ACC112 (cell line): Measurements from ENCODE around the gene CADM1.

Experiments
- H2AFZ ChIP-seq: fragments of 200-600 bp; sonication (generic); one replicate; pipeline ENCODE4 v1.6.0; 2017; ENCODE audit warnings: antibody characterized with exemption, low read length; ENCODE audit not compliant: unreplicated experiment
- H3K27ac ChIP-seq: fragments of 200-600 bp; sonication (generic); 2 replicates; pipeline ENCODE4 v1.5.1; 2014; ENCODE audit warnings: low read depth, mild to moderate bottlenecking, antibody characterized with exemption, low read length, moderate library complexity
- H3K27me3 ChIP-seq: fragments of 200-600 bp; sonication (generic); 2 replicates; pipeline ENCODE4 v1.6.1; 2014; ENCODE audit warnings: mild to moderate bottlenecking, antibody characterized with exemption, low read length, moderate library complexity, mixed read lengths; ENCODE audit not compliant: insufficient read depth
- H3K36me3 ChIP-seq: fragments of 200-600 bp; sonication (generic); 2 replicates; pipeline ENCODE4 v1.6.1; 2016; ENCODE audit warnings: mild to moderate bottlenecking, antibody characterized with exemption, low read length, moderate library complexity, mixed read lengths; ENCODE audit not compliant: insufficient read depth
- H3K4me1 ChIP-seq: fragments of 200-600 bp; sonication (generic); one replicate; pipeline ENCODE4 v1.6.1; 2016; ENCODE audit warnings: low read length, mixed read lengths; ENCODE audit not compliant: insufficient read depth, unreplicated experiment, control insufficient read depth
- H3K4me3 ChIP-seq: fragments of 200-600 bp; sonication (generic); 2 replicates; pipeline ENCODE4 v1.5.1; 2014; ENCODE audit warnings: mild to moderate bottlenecking, low read depth, low read length
- H3K79me2 ChIP-seq: fragments of 200-600 bp; sonication (generic); one replicate; pipeline ENCODE4 v1.6.0; 2016; ENCODE audit warnings: low read length; ENCODE audit not compliant: control insufficient read depth, unreplicated experiment, insufficient read depth

Gene CADM1

DNA sequence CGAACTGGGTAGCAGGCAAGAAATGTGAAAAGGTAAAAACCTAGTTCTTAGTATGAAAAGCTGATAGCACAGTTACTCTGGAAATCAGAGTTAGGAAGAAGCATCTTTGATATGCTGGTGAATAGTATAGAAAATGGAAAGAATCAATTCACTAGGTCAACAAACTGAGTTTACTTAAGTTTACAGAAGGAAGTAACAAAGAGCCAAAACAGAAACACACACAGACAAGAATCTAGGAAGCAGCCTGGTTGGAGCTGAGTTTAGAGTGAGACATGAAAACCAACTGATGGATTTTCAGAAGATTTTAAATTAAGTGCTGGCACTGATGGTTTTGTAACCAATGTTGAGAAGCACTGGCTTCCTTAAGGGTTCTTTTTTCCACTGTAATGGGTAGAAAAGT lies 296.3 kb downstream of the CADM1 start:
- H3K27ac ChIP-seq, result no peak overlapping the region

DNA sequence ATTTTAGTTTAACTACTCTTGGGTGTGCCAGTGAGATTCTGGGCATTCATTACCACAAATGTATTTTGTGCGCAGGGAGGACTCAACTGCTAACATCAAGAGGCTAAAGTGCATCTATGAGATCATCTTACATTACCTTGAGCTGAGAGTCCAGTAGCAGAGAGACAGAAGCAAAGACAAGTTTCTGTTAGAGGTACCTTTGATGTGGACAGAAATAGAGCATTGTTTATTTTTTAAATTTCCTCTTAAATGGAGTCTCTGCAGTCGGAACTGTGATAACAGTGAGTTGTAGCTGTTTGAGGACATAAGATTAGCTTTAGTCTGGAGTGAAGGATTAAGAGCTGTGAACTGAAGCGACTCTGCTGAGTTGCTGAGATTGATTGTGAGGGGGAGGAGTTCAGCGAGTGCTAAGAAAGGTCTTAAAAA lies 297.0 kb downstream of the CADM1 start:
- no peaks in the 10 kb centered on the region for H3K36me3 ChIP-seq
- H3K27me3 ChIP-seq, result no peaks in the 10 kb centered on the region
- H3K4me1 ChIP-seq, result no peaks in the 10 kb centered on the region
- H3K4me3 ChIP-seq, result no peak overlapping the region
- H3K79me2 ChIP-seq, result no peaks in the 10 kb centered on the region
- H2AFZ ChIP-seq, result no peak overlapping the region
- H3K27ac ChIP-seq, result no peak overlapping the region

More for the DNA sequence above, 296.3 kb downstream of the CADM1 start:
- Histone ChIP-seq H3K27me3 (no peaks in the 10 kb centered on the region), H3K4me3 (no peak overlapping the region), H3K36me3 (no peaks in the 10 kb centered on the region), H3K4me1 (no peaks in the 10 kb centered on the region), H2AFZ (no peak overlapping the region), H3K79me2 (no peaks in the 10 kb centered on the region)

DNA sequence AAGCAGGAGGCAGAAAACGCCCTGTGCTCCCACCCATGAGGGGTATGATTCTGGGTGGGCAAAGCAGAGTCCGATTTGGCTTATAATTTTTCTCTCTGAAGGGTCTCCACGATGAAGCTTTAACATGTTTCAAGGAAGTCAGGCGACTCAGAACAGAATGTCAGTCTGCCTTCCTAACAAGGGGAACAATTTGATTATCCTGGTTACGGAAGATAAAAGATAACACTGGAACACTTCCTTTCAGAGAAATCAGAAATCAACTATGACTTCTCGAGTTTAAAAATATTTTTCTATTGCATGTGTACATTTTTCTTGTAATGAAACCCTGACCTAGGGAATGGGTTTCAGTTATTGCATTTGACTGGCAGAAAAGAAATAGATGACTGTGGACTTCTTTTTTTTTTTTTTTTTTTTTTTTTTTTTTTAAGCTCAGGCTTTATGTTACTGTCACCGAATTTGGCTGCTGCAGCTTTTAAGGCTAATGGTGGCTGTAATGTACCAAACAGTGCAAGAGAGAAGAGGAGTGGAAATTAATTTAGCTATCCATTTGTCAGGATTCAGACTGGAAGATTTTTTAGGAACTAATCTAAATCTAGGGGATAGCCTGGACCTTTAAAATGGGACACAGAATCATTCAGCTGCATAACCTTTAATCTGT lies 297.7 kb downstream of the CADM1 start:
- H3K79me2 ChIP-seq, result no peaks in the 10 kb centered on the region
- no peak overlapping the region for H2AFZ ChIP-seq
- no peak overlapping the region for H3K27ac ChIP-seq
- H3K36me3 ChIP-seq, result no peaks in the 10 kb centered on the region
- no peaks in the 10 kb centered on the region for H3K4me1 ChIP-seq
- no peaks in the 10 kb centered on the region for H3K27me3 ChIP-seq
- no peak overlapping the region for H3K4me3 ChIP-seq

DNA sequence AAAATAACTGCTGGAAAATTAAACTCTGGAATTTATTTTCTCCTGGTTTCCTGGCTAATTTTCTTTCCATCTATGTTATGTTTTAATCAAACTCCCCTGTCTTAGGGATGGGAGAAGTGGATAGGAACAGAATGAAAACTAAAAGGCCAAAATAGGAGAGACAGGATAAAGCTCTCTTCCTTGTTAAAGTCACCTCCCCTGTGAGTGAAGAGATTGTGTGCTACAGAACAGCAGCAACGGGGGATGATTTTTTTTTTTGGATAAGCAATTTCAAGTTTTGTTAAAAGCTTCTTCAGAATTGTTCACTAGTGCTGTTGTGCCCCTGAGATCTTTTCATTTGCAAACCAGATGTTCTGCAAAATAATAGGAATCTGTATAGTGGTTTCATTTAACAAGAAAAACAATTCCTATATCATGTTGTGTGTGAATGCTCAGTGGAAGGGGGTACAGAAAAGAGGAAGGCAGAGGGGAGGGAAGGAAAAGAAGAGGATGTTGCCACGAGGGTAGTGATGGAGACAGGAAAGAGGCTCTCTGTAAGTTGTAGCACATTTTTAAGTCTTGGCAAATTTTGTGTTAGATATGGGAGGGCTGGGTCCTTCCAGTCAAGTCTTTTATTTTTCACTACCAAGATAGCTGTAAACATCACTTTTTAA lies 301.2 kb downstream of the CADM1 start:
- no peak overlapping the region for H3K27ac ChIP-seq
- no peak overlapping the region for H3K4me3 ChIP-seq
- no peaks in the 10 kb centered on the region for H3K27me3 ChIP-seq
- H3K79me2 ChIP-seq, result no peaks in the 10 kb centered on the region
- no peak overlapping the region for H2AFZ ChIP-seq
- H3K4me1 ChIP-seq, result no peaks in the 10 kb centered on the region
- H3K36me3 ChIP-seq, result no peaks in the 10 kb centered on the region

DNA sequence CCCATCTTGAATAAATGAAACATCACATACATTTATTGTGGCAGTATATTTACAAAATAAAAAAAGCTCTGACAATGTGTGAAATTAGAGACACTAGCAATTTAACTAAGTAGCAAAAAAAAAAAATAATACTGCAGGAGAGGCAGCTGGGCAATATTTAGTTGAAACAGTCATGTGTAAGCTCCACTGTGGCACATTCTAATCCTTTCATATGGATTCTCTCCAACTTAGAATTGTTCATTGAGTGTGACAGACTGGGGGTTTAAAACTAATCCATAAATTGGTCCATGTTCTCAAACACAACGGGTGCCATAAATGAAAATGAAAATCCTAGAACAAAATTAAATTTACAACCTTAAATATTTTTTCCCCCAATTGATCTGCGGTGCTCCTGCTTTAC lies 302.1 kb downstream of the CADM1 start:
- no peak overlapping the region for H3K27ac ChIP-seq
- no peaks in the 10 kb centered on the region for H3K79me2 ChIP-seq
- no peak overlapping the region for H2AFZ ChIP-seq
- no peaks in the 10 kb centered on the region for H3K36me3 ChIP-seq
- H3K4me1 ChIP-seq, result no peaks in the 10 kb centered on the region
- no peaks in the 10 kb centered on the region for H3K27me3 ChIP-seq
- no peak overlapping the region for H3K4me3 ChIP-seq

DNA sequence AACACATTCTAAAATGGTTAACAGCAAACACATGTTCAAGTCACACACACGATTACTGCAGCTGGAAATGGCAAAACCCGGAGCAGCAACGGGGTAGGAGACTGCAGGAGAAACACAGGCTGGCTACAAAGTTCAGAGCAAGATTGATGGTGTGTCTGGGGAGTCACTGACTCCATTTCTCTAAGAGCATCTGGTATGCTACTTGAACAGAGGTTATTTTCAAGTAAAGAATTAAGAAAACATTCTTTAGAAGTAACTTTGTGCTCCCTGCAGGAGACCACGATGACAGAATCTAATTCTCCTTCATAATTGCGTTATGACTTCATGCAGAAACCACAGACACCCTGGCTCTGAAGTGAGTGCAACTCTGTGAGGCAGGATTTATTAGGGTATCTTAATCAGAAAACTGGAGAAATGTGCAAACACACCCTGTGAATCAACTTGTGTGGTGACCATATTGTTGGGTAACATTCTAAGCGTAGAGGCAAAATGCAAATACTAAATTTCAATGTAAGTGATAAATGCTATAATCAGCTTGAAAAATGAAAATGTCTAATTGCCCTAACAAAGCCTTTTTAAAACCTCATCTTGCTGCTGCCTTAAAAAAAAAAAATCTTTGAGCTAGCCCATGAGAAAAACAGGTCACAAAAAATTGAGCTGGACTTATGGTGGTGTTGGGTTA lies 303.0 kb downstream of the CADM1 start:
- H3K36me3 ChIP-seq, result no peaks in the 10 kb centered on the region
- no peak overlapping the region for H2AFZ ChIP-seq
- no peak overlapping the region for H3K27ac ChIP-seq
- H3K4me1 ChIP-seq, result no peaks in the 10 kb centered on the region
- H3K27me3 ChIP-seq, result no peaks in the 10 kb centered on the region
- no peak overlapping the region for H3K4me3 ChIP-seq
- no peaks in the 10 kb centered on the region for H3K79me2 ChIP-seq

DNA sequence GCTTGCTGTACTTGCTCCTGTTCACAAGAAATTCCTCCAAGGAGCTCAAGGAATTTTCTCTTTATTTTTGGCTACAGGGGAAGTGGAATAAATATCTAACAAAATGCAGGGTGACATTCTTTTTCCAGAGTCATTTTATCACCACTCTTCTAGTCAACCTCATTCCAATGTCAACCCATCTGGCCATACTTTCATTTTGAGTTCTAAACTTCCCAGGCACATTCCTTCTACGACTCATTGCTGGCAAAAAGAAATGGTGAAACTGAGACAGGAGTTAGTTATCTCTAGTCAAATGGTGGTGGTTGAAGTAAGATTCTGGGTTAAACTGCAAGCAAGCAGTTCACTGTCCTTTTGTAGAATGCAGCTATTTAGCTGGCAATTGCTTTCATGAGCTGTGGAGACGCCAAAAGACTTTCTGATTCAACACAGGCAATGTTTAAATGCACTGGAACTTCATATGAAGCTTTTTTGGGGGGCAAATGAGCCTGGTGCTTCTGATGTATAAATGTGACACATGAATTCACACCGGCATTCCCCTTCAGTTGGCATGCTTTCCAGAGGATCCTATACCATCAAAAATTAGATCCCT lies 304.6 kb downstream of the CADM1 start:
- no peak overlapping the region for H3K4me3 ChIP-seq
- H3K79me2 ChIP-seq, result no peaks in the 10 kb centered on the region
- H3K36me3 ChIP-seq, result no peaks in the 10 kb centered on the region
- H2AFZ ChIP-seq, result no peak overlapping the region
- no peaks in the 10 kb centered on the region for H3K4me1 ChIP-seq
- H3K27me3 ChIP-seq, result no peaks in the 10 kb centered on the region
- H3K27ac ChIP-seq, result no peak overlapping the region

DNA sequence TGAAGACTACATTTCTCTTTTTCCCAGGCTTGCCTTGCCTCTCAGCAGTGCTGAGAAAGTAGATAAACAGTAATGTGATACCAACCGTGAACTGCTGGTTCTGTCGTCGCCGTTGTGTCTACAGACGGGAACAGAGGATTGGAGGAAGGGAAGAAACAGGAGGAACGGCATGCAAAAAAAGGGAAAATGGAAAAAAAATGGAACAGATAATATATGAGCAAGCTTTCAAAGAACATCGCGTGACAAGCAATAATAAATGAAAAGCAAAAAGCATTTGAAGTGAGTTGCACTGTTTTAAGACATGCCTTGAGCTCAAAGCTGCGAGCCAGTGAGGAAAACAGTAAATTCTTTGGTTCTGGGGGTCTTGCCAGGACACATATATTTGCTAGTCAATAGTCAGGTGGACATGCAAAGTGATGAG lies 305.9 kb downstream of the CADM1 start:
- Histone ChIP-seq H2AFZ (no peak overlapping the region), H3K4me3 (no peak overlapping the region), H3K79me2 (no peaks in the 10 kb centered on the region), H3K4me1 (no peaks in the 10 kb centered on the region), H3K27ac (no peak overlapping the region), H3K27me3 (no peaks in the 10 kb centered on the region), H3K36me3 (no peaks in the 10 kb centered on the region)

DNA sequence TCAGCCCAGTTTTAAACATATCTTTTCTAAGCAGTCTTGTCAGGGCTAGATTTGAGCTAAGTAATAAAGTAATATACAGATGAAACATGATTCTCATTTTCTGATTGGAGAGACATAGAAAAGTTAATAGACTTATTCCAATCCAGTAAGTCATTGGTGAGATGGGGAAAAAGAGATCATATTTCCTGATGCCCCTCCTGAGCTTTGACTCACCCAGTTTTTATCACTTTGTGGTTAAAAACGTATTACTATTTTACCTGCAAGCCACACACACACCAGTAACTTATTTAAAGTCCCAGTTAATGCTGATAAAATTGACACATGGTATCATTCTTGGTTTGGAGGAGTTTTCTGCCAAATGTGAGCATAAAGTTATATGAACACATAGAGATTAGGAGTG lies 306.8 kb downstream of the CADM1 start:
- H3K27ac ChIP-seq, result no peak overlapping the region
- no peaks in the 10 kb centered on the region for H3K79me2 ChIP-seq
- no peaks in the 10 kb centered on the region for H3K27me3 ChIP-seq
- H2AFZ ChIP-seq, result no peak overlapping the region
- H3K4me1 ChIP-seq, result no peaks in the 10 kb centered on the region
- H3K36me3 ChIP-seq, result no peaks in the 10 kb centered on the region
- H3K4me3 ChIP-seq, result no peak overlapping the region

DNA sequence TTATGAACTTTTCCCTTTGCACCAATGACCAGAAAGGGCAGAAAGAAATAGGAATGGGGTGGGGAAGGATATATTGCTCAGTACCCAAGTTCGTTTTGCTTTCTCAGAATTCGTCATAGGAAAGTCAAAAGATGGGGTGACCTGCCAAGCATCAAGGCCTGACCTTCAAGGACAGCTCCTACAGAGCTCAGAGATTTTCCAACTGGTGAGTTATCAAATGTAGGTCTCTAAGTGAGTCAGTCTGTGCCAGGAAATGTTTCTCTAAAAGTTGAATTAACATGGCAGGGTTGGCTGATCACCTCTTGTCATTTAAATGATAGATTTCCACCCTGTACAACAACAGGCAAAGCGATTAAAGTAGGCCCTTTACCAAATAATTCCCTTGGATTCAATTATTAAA lies 307.2 kb downstream of the CADM1 start:
- Histone ChIP-seq H3K79me2 (no peaks in the 10 kb centered on the region), H3K27me3 (no peaks in the 10 kb centered on the region), H2AFZ (no peak overlapping the region), H3K27ac (no peak overlapping the region), H3K36me3 (no peaks in the 10 kb centered on the region), H3K4me3 (no peak overlapping the region), H3K4me1 (no peaks in the 10 kb centered on the region)

DNA sequence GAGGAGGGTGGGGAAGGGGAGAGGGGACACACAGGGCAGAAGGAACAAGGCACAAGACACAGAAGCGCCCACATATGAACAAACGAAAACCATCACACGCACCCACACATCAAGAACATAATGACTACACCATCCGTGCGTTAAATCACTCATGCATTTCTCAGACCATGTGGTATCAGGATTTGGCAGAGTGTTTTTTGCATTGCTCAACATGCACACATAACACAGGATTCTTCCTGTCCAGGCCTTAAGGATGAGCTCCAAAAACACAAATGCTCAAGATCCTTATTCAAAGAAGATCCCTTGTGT lies 309.5 kb downstream of the CADM1 start:
- Histone ChIP-seq H3K4me1 (no peaks in the 10 kb centered on the region), H3K79me2 (no peaks in the 10 kb centered on the region), H3K4me3 (no peak overlapping the region), H2AFZ (no peak overlapping the region), H3K36me3 (no peaks in the 10 kb centered on the region), H3K27ac (no peak overlapping the region), H3K27me3 (no peaks in the 10 kb centered on the region)
